ENCODE results near the gene THSD4. TPM values are rescaled to one million over a fixed set of nuclear protein-coding genes. Genes with fewer than 3 reads are reported as not detected.

The THSD4 gene
- total RNA-seq, 2 experiments from 2014 or later = not detected

DNA sequence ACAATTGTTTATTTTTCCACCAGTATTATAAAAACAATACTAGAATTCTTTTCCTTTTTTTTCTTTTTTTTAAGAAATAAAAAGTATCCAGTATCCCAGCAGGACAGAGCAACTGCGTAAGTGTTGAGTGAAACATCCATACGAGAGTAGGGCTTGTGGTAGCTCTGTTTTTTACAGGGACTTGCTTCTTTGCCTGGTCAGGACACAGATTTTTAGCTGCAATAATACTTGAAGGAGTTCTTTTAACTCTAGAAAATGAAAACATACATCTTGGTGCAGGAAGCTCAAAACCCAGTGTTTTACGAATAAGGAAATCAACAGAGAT lies 397.4 kb downstream of the THSD4 start:
- H3K4me1 Mint-ChIP-seq (ENCODE audit: low read depth) = no peaks in the 10 kb centered on the region
- H3K4me3 Mint-ChIP-seq = no peak overlapping the region
- DNase-seq (no peak), ATAC-seq (no peak)
- H3K27me3 Mint-ChIP-seq (ENCODE audit: low read depth) = peaks cover 13% of the 10 kb centered on the region
- H3K27ac Mint-ChIP-seq = no peak overlapping the region
- no peaks in the 10 kb centered on the region for H3K9me3 Mint-ChIP-seq (ENCODE audit: insufficient read depth)
- no peaks in the 10 kb centered on the region for H3K36me3 Mint-ChIP-seq (ENCODE audit: low read depth)
- ChIA-PET CTCF (no interaction called here), POLR2A (no interaction called here)

GRCh38 chr15:71515375-71516186 lies 400.3 kb downstream of the THSD4 start:
- Mint-ChIP-seq H3K27ac (no peak overlapping the region), H3K36me3 (ENCODE audit: low read depth) (no peaks in the 10 kb centered on the region), H3K4me1 (ENCODE audit: low read depth) (no peaks in the 10 kb centered on the region), H3K27me3 (ENCODE audit: low read depth) (peaks cover 13% of the 10 kb centered on the region), H3K9me3 (ENCODE audit: insufficient read depth) (no peaks in the 10 kb centered on the region), H3K4me3 (no peak overlapping the region)
- no peak for ATAC-seq
- DNase-seq = no peak
- ChIA-PET POLR2A (no interaction called here), CTCF (no interaction called here)

DNA sequence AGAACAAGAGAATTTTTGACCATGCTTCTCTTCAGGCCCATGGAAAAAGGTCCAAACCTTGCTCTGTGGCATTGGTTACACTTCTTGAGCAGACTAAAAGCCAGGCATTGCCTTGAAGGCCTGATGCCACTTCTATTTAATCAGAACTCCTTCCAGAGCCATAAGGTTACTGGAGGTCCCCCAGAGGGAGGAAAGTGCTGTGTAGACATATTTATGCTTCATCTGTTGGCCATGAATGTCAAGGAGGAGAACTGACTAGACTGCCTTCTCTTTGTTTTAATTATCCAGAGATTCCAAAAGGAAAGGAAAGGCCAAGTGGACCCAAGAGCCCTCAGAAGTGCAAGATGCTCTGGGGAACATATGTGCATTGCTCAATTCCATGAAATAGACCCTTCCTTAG lies 402.5 kb downstream of the THSD4 start:
- ATAC-seq = no peak
- CTCF ChIA-PET = no interaction called here
- H3K36me3 Mint-ChIP-seq (ENCODE audit: low read depth) = no peaks in the 10 kb centered on the region
- H3K9me3 Mint-ChIP-seq (ENCODE audit: insufficient read depth) = no peaks in the 10 kb centered on the region
- H3K4me3 Mint-ChIP-seq = no peak overlapping the region
- H3K27ac Mint-ChIP-seq = no peak overlapping the region
- no peak for DNase-seq
- POLR2A ChIA-PET = no interaction called here
- H3K27me3 Mint-ChIP-seq (ENCODE audit: low read depth) = peaks cover 12% of the 10 kb centered on the region
- H3K4me1 Mint-ChIP-seq (ENCODE audit: low read depth) = no peaks in the 10 kb centered on the region

DNA sequence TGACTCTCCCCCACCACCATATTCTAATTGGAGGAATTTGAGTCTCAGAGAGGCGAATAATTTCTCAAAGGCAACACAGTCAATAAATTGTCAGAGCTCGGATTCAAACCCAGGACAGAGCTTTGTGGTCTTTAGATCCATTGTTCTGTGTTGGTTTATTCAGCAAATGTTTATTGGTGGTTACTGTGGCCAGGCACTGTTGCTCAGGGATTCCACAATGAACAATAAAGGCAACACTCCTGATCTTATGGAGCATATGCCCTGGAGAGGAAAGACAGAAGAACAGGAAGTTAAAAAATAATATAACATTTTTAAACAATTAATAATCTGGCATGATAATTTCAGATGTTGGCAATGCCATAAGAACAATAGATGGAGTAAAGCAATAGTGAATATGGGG lies 403.4 kb downstream of the THSD4 start:
- Mint-ChIP-seq H3K27ac (no peak overlapping the region), H3K27me3 (ENCODE audit: low read depth) (peaks cover 8% of the 10 kb centered on the region), H3K9me3 (ENCODE audit: insufficient read depth) (no peaks in the 10 kb centered on the region), H3K4me1 (ENCODE audit: low read depth) (no peaks in the 10 kb centered on the region), H3K4me3 (no peak overlapping the region), H3K36me3 (ENCODE audit: low read depth) (no peaks in the 10 kb centered on the region)
- ATAC-seq (no peak), DNase-seq (no peak)
- ChIA-PET POLR2A (no interaction called here), CTCF (no interaction called here)

- ChIA-PET CTCF (no interaction called here), POLR2A (interaction anchor here (0.6 kb wide), 1 partner anchor 415 kb away, joined by 3 read pairs; no protein-coding TSS in a partner anchor)
- Mint-ChIP-seq H3K27me3 (ENCODE audit: low read depth) (peaks cover 7% of the 10 kb centered on the region), H3K4me1 (ENCODE audit: low read depth) (no peaks in the 10 kb centered on the region), H3K9me3 (ENCODE audit: insufficient read depth) (no peaks in the 10 kb centered on the region), H3K4me3 (no peak overlapping the region), H3K36me3 (ENCODE audit: low read depth) (no peaks in the 10 kb centered on the region), H3K27ac (no peak overlapping the region)
- DNase-seq (no peak), ATAC-seq (no peak)
Measured at GRCh38 chr15:71526060-71526820, 411.0 kb downstream of the THSD4 start.

DNA sequence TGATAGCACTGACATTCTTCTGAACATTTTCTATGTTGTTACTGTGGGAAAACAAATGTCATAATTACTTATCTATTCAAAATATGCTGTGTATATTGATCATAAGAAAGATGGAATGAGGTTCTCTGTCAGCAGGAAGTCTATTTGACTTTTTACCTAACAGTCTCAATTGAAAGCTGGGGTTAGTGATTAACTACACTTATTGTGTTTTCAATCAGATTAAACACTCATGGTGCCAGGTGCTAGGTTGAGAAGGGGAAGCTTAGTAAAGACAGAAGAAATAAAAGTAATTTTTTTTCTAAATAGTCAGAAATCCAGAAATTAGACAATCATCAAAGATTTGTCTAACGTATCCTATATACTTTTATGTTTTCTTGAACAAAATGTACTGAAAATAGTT lies 414.1 kb downstream of the THSD4 start:
- ChIA-PET CTCF (no interaction called here), POLR2A (no interaction called here)
- DNase-seq (no peak), ATAC-seq (no peak)
- peaks cover 7% of the 10 kb centered on the region for H3K27me3 Mint-ChIP-seq (ENCODE audit: low read depth)
- H3K9me3 Mint-ChIP-seq (ENCODE audit: insufficient read depth) = no peaks in the 10 kb centered on the region
- no peaks in the 10 kb centered on the region for H3K4me1 Mint-ChIP-seq (ENCODE audit: low read depth)
- H3K4me3 Mint-ChIP-seq = no peak overlapping the region
- H3K36me3 Mint-ChIP-seq (ENCODE audit: low read depth) = no peaks in the 10 kb centered on the region
- H3K27ac Mint-ChIP-seq = no peak overlapping the region

DNA sequence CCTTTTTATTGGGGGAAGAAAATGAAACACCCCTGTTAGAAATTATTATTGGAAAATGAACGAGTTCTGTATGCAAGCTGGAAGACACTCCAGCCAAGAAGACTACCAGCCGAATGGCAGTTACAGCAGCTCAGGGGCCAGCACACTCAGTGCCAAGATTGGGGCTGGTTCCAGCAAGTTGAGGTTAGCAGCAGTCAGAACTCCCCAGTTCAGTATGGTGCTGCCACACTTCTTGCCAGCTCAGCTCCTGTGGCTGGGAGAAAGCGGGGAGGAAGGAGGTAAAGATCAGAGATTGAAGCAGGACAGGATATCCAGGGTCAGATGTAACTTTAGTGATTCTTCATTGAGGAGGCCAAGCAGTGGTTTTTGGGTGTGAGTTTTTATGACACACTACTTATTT lies 414.8 kb downstream of the THSD4 start:
- ChIA-PET CTCF (no interaction called here), POLR2A (no interaction called here)
- Mint-ChIP-seq H3K27me3 (ENCODE audit: low read depth) (peaks cover 7% of the 10 kb centered on the region), H3K36me3 (ENCODE audit: low read depth) (no peaks in the 10 kb centered on the region), H3K27ac (no peak overlapping the region), H3K4me3 (no peak overlapping the region), H3K4me1 (ENCODE audit: low read depth) (no peaks in the 10 kb centered on the region), H3K9me3 (ENCODE audit: insufficient read depth) (no peaks in the 10 kb centered on the region)
- ATAC-seq = no peak
- no peak for DNase-seq

DNA sequence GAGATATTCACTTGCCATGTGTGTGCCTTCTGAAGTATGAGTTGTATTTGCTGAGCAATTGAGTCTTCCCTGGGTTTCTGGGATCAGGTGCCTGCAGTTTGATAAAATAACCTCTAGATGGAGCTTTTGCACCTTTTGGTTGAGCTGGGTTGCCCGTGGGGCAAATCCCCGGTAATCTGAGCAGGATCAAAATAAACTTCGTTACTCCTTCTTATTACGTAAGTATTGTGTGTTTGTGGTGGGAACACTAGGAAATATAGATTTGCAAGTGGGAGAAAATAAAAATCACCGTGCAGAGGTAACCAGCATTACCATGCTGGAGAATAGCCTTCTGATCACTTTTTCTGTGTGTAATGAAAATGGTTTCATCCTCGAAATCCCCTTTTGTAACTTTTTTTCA lies 417.7 kb downstream of the THSD4 start:
- ChIA-PET POLR2A (no interaction called here), CTCF (no interaction called here)
- DNase-seq = no peak
- H3K4me3 Mint-ChIP-seq = no peak overlapping the region
- H3K4me1 Mint-ChIP-seq (ENCODE audit: low read depth) = no peaks in the 10 kb centered on the region
- no peaks in the 10 kb centered on the region for H3K9me3 Mint-ChIP-seq (ENCODE audit: insufficient read depth)
- no peak overlapping the region for H3K27ac Mint-ChIP-seq
- peaks cover 5% of the 10 kb centered on the region for H3K27me3 Mint-ChIP-seq (ENCODE audit: low read depth)
- no peak for ATAC-seq
- H3K36me3 Mint-ChIP-seq (ENCODE audit: low read depth) = no peaks in the 10 kb centered on the region

DNA sequence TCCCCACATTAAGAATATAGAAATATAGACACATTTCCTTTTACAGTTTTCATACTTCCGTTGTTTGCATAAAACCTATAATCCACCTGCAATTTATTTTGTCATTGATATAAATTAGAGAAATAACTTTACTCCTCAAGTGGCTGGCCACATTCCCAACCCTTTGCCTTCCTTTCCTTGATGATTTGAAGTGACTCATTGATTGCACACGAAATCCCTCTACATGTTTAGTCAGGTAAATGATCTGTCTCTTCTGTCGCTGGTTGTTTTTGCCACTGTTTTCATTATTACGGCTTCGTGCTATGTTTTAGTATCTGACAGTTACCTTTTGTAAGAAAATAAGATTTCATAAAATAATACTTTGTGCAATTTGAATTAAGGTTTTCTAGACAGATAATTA lies 422.9 kb downstream of the THSD4 start:
- Mint-ChIP-seq H3K36me3 (ENCODE audit: low read depth) (no peaks in the 10 kb centered on the region), H3K4me3 (no peak overlapping the region), H3K4me1 (ENCODE audit: low read depth) (no peaks in the 10 kb centered on the region)

DNA sequence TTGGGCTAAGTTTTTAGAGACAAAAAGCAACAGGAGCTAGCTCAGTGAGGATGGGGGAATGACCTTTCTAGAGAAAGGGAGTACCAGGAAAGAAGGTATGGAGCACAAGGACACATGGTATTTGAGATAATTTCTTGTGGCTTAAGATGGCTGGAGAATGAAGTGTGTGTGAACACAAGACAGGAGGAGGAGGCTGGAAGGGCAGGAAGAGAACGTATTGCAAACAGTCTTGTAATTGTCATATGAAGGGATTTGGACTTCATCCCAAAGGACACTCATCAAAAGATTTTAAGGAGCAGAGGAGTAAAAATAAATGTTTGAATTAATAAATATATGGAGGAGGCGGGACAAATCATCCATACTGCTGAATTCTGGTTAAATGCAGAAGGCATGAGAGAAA lies 426.5 kb downstream of the THSD4 start:
- no peak overlapping the region for H3K27ac Mint-ChIP-seq
- ChIA-PET POLR2A (no interaction called here), CTCF (no interaction called here)

More for the DNA sequence above, 422.9 kb downstream of the THSD4 start:
- POLR2A ChIA-PET = no interaction called here
- H3K27ac Mint-ChIP-seq = no peak overlapping the region
- no peaks in the 10 kb centered on the region for H3K27me3 Mint-ChIP-seq (ENCODE audit: low read depth)
- CTCF ChIA-PET = no interaction called here
- no peaks in the 10 kb centered on the region for H3K9me3 Mint-ChIP-seq (ENCODE audit: insufficient read depth)
- ATAC-seq = no peak
- DNase-seq = no peak

DNA sequence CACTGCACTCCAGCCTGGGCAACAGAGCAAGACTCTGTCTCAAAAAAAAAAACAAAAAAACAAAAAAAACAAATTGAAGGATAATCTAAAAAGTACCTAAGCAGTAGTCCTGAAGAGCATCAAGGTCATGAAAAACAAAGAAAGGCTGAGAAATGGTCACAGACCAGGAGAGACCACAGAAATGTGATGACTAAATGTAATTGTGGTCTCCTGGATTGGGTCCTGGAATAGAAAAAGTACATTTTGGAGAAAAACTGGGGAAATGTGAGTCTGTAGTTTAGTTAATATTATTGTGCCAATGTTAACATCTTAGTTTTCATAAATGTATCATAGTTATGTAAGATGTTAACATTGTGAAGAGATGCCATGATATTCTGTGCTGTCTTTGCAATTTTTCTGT lies 427.6 kb downstream of the THSD4 start:
- Mint-ChIP-seq H3K27me3 (ENCODE audit: low read depth) (no peaks in the 10 kb centered on the region), H3K4me3 (no peak overlapping the region), H3K9me3 (ENCODE audit: insufficient read depth) (no peaks in the 10 kb centered on the region), H3K36me3 (ENCODE audit: low read depth) (no peaks in the 10 kb centered on the region), H3K4me1 (ENCODE audit: low read depth) (no peaks in the 10 kb centered on the region), H3K27ac (no peak overlapping the region)
- ChIA-PET CTCF (no interaction called here), POLR2A (no interaction called here)
- no peak for DNase-seq
- no peak for ATAC-seq

More for the DNA sequence above, 426.5 kb downstream of the THSD4 start:
- no peaks in the 10 kb centered on the region for H3K27me3 Mint-ChIP-seq (ENCODE audit: low read depth)
- H3K4me3 Mint-ChIP-seq = no peak overlapping the region
- no peaks in the 10 kb centered on the region for H3K9me3 Mint-ChIP-seq (ENCODE audit: insufficient read depth)
- no peaks in the 10 kb centered on the region for H3K4me1 Mint-ChIP-seq (ENCODE audit: low read depth)
- no peak for DNase-seq
- ATAC-seq = no peak
- H3K36me3 Mint-ChIP-seq (ENCODE audit: low read depth) = no peaks in the 10 kb centered on the region

GRCh38 chr15:71543413-71543812 lies 428.1 kb downstream of the THSD4 start:
- no peaks in the 10 kb centered on the region for H3K27me3 Mint-ChIP-seq (ENCODE audit: low read depth)
- no peaks in the 10 kb centered on the region for H3K9me3 Mint-ChIP-seq (ENCODE audit: insufficient read depth)
- DNase-seq = no peak
- ATAC-seq = no peak
- ChIA-PET CTCF (no interaction called here), POLR2A (no interaction called here)
- H3K4me3 Mint-ChIP-seq = no peak overlapping the region
- no peak overlapping the region for H3K27ac Mint-ChIP-seq
- H3K36me3 Mint-ChIP-seq (ENCODE audit: low read depth) = no peaks in the 10 kb centered on the region
- H3K4me1 Mint-ChIP-seq (ENCODE audit: low read depth) = no peaks in the 10 kb centered on the region

Measured in activated CD8-positive, alpha-beta T cell treated with anti-CD3 and anti-CD28 coated beads, Interleukin-2, amount 10 ng/mL, durations not matched to agents 7 days and 5 days (primary cell).